ENCODE results near the gene E2F4.

GRCh38 chr16:67199808-67200198, 7.8 kb downstream of the E2F4 start:
- TF ChIP-seq, protein P1, sequence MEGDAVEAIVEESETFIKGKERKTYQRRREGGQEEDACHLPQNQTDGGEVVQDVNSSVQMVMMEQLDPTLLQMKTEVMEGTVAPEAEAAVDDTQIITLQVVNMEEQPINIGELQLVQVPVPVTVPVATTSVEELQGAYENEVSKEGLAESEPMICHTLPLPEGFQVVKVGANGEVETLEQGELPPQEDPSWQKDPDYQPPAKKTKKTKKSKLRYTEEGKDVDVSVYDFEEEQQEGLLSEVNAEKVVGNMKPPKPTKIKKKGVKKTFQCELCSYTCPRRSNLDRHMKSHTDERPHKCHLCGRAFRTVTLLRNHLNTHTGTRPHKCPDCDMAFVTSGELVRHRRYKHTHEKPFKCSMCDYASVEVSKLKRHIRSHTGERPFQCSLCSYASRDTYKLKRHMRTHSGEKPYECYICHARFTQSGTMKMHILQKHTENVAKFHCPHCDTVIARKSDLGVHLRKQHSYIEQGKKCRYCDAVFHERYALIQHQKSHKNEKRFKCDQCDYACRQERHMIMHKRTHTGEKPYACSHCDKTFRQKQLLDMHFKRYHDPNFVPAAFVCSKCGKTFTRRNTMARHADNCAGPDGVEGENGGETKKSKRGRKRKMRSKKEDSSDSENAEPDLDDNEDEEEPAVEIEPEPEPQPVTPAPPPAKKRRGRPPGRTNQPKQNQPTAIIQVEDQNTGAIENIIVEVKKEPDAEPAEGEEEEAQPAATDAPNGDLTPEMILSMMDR (conservative IDR thresholded peaks at IDR 0.05; ENCODE audit: low read depth, low read length) = no peak
- TF ChIP-seq EZH2 (IDR thresholded peaks at IDR 0.05; ENCODE audit: low read length, unreplicated experiment) = no peak
